Thoracic aorta (tissue), 2 donors: Measurements from ENCODE around the gene XRN2. TPM values are rescaled to one million over a fixed set of nuclear protein-coding genes. Genes with fewer than 3 reads are reported as not detected.

Source experiments
- ATAC-seq: fragments of 150-250 bp; one replicate; pipeline ENCODE4 v1.8.0; 2017; ENCODE audit warnings: low read depth; ENCODE audit not compliant: insufficient number of reproducible peaks, low FRiP score
- DNase-seq: peaks from one replicate; pipeline ENCODE4 v3.0.0-alpha.2; 2020; ENCODE audit warnings: low spot score
- H3K27ac ChIP-seq, 2 donors: fragments of 200-600 bp; sonication (generic); 1 replicate in 1 of 2; 2 replicates in 1 of 2; pipeline ENCODE4 v1.5.1; 2016; ENCODE audit warnings: mild to moderate bottlenecking in 2 of 2, moderate library complexity in 2 of 2
- H3K27me3 ChIP-seq: fragments of 200-600 bp; sonication (generic); replicated peaks from 2 replicates; pipeline ENCODE4 v1.6.0; 2016; ENCODE audit warnings: mild to moderate bottlenecking; ENCODE audit not compliant: insufficient read depth
- H3K36me3 ChIP-seq: fragments of 200-600 bp; sonication (generic); one replicate; pipeline ENCODE4 v1.5.1; 2016
- H3K4me1 ChIP-seq, 2 donors: fragments of 200-600 bp; sonication (generic); 1 replicate in 1 of 2; 2 replicates in 1 of 2; pipeline versions ENCODE4 v1.5.1 to v1.6.0; 2016; ENCODE audit warnings: low read depth in 2 of 2, mild to moderate bottlenecking in 1 of 2; ENCODE audit not compliant: control insufficient read depth in 1 of 2
- H3K4me3 ChIP-seq: fragments of 200-600 bp; sonication (generic); 2 replicates; pipeline ENCODE4 v1.5.1; 2016; ENCODE audit warnings: mild to moderate bottlenecking
- H3K9me3 ChIP-seq: fragments of 200-600 bp; sonication (generic); 2 replicates; pipeline ENCODE4 v1.5.1; 2016
- total RNA-seq, 2 donors: library from RNA; depleted of rRNA; stranded (reverse); fragments of >200 nt; gene quantifications; one replicate each; pipeline versions ENCODE4 v1.1.0 to v1.2.3, GENCODE V29; 2016
- TF ChIP-seq, protein P1 (sequence below): fragments of 200-600 bp; sonication (generic); IDR thresholded peaks from one replicate; pipeline ENCODE4 v1.5.1; 2019; ENCODE audit warnings: antibody characterized with exemption

Gene XRN2
- total RNA-seq, 2 donors from 2014 or later, result 44.7 to 72.2 TPM

DNA sequence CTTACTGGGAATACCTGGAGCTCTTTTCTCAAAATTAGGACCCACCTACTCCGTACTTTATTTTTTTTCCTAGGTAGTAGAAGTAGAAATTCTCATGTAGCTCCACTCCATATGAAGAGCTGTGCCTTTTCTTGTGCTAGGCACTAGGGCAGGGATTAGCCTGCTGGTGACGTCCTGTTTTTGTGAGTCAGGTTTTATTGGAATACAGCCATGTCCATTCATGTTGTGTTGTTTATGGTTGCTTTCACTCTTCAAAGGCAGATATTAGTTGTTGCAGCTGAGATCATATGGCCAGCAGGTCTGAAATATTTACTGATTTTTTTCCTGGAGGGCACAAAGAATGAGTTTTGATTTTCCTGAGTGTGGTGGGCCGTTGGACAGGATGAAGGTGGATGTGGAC is 20.5 kb downstream of the XRN2 start:
- no peaks in the 10 kb centered on the region for H3K36me3 ChIP-seq
- ATAC-seq (no peak), DNase-seq (no peak)
- no peak overlapping the region for H3K27ac ChIP-seq
- H3K4me1 ChIP-seq, result peaks cover 17 to 20% of the 10 kb centered on the region in 2 donors
- TF ChIP-seq, protein P1, sequence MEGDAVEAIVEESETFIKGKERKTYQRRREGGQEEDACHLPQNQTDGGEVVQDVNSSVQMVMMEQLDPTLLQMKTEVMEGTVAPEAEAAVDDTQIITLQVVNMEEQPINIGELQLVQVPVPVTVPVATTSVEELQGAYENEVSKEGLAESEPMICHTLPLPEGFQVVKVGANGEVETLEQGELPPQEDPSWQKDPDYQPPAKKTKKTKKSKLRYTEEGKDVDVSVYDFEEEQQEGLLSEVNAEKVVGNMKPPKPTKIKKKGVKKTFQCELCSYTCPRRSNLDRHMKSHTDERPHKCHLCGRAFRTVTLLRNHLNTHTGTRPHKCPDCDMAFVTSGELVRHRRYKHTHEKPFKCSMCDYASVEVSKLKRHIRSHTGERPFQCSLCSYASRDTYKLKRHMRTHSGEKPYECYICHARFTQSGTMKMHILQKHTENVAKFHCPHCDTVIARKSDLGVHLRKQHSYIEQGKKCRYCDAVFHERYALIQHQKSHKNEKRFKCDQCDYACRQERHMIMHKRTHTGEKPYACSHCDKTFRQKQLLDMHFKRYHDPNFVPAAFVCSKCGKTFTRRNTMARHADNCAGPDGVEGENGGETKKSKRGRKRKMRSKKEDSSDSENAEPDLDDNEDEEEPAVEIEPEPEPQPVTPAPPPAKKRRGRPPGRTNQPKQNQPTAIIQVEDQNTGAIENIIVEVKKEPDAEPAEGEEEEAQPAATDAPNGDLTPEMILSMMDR, result no peak
- no peaks in the 10 kb centered on the region for H3K27me3 ChIP-seq
- no peak overlapping the region for H3K4me3 ChIP-seq
- H3K9me3 ChIP-seq, result peaks cover 6% of the 10 kb centered on the region

DNA sequence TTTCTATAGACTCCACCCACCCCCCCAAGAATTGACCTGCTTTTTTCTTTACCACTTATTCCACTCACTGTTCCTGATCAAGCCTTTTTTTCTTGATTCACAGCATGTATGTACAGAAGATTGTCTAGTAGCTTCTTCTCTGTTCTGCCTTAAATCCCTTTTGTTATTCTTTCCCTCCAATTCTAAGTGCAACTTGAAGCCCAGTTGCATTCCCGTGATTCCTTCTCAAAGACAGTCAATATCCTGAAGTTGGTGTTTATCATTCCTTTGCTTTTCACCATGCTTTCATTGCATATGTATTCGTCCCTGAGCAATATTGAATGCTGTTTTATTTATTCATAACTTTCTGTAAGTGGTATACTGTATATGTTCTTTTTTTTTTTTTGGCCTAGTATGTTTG is 21.0 kb downstream of the XRN2 start:
- Histone ChIP-seq H3K9me3 (peaks cover 6% of the 10 kb centered on the region), H3K4me1 (peaks cover 13 to 15% of the 10 kb centered on the region in 2 donors), H3K36me3 (no peaks in the 10 kb centered on the region), H3K27me3 (no peaks in the 10 kb centered on the region), H3K27ac (no peak overlapping the region), H3K4me3 (no peak overlapping the region)
- ATAC-seq (no peak), DNase-seq (no peak)
- TF ChIP-seq, protein P1, result no peak

DNA sequence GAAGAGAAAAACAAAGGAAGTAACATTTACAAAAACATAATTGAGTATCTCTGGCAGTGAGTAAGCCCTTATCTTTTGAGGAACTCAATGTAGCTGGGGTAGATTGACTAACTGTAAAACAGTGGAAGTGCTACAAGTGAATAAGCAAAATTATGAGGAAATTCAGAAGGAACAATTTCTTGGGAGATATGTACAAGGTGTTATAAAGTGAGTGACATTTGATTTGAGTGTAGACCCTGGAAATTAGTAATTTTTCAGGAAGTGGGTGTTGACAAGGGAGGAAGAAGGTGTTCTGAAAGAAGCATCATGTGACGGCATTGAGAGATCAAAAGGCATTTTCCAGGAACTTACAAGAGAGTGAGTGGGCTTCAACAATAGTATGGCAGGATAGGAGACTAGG is 22.2 kb downstream of the XRN2 start:
- H3K27me3 ChIP-seq, result no peaks in the 10 kb centered on the region
- no peak for ATAC-seq
- TF ChIP-seq, protein P1, result no peak
- H3K4me1 ChIP-seq, result peaks cover 11 to 14% of the 10 kb centered on the region in 2 donors
- no peak overlapping the region for H3K4me3 ChIP-seq
- peaks cover 3% of the 10 kb centered on the region for H3K9me3 ChIP-seq
- no peak overlapping the region for H3K27ac ChIP-seq
- no peaks in the 10 kb centered on the region for H3K36me3 ChIP-seq
- DNase-seq, result no peak

DNA sequence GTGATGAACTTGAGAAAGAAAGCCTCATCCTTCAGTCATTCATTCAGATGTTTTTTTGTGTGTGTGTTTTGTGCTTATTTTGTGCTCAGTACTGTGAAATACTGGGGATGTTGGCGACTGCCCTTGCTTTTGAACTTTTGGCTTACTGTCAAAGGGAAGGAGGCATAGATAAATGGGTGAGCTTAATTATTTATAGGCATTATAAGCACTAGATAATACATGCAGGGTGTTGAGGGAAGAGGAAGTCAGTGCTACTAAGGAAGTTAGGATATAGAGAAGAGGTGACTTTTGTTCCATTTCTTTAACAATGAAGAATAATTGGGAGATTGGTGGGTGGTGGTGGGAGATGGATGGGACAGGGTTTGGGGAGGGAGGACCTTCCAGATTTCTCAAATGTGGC is 23.6 kb downstream of the XRN2 start:
- Histone ChIP-seq H3K9me3 (peaks cover 3% of the 10 kb centered on the region), H3K36me3 (no peaks in the 10 kb centered on the region), H3K4me1 (peaks cover 11 to 14% of the 10 kb centered on the region in 2 donors), H3K4me3 (no peak overlapping the region), H3K27ac (no peak overlapping the region), H3K27me3 (no peaks in the 10 kb centered on the region)
- TF ChIP-seq, protein P1, result no peak
- ATAC-seq (no peak), DNase-seq (no peak)

DNA sequence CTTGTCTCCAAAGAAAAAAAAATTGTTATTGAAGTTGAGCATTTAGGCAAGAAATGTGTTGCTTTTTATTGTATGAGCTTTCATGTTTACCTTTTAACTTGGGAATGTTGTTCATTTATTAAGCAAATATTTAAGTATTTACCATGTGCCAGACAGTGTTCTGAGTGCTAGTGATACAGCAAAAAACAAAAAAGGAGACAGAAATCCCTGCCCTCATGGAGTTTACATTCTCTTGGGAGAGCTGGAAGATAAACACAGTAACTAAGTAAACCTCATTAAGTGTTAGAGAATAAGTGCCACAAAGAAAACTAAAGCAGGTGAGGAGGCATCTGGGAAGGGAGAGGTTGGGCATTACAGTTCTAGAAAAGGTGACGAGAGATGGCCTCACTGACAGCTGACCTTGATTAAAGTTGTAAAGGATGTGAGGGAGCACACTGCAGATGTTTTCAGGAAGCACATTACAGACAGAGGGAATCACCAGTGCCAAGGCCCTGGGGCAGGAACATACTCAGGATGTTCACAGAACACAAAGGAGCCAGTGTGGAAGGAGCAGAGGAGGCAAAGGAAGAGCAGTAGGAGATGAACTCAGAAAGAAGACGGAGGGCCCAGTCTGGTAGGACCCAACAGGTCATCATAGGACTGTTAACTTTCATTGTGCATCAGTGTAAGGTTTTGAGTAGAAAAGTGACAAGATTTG is 33.5 kb downstream of the XRN2 start:
- Histone ChIP-seq H3K27ac (no peak overlapping the region), H3K9me3 (no peaks in the 10 kb centered on the region), H3K4me1 (no peaks in the 10 kb centered on the region), H3K4me3 (no peak overlapping the region), H3K36me3 (peaks cover 35% of the 10 kb centered on the region), H3K27me3 (no peaks in the 10 kb centered on the region)
- TF ChIP-seq, protein P1, result no peak
- DNase-seq (no peak), ATAC-seq (no peak)
